PFSK-1 (cell line): ENCODE measurements around the gene GRIN2A.

Experiments
- FOXP2 ChIP-seq: optimal IDR thresholded peaks from 2 replicates; pipeline ENCODE3; 2011; ENCODE audit warnings: borderline replicate concordance, control low read depth, inconsistent platforms; ENCODE audit not compliant: insufficient read depth; ENCODE audit errors: extremely low read length, extremely low read depth
- POLR2AphosphoS5 ChIP-seq: IDR thresholded peaks from 2 replicates; pipeline ENCODE4 v1.6.1; 2012; ENCODE audit warnings: low read depth, mild to moderate bottlenecking, control low read depth, low read length, moderate library complexity
- SIN3A ChIP-seq: IDR thresholded peaks from 2 replicates; pipeline ENCODE4 v1.6.1; 2012; ENCODE audit warnings: mild to moderate bottlenecking, low read length, moderate library complexity, borderline replicate concordance; ENCODE audit not compliant: insufficient read depth
- TAF1 ChIP-seq: IDR thresholded peaks from 2 replicates; pipeline ENCODE4 v1.6.1; 2012; ENCODE audit warnings: low read length, control low read depth, borderline replicate concordance; ENCODE audit not compliant: insufficient read depth
- TF ChIP-seq, protein P1 (sequence below), 2 experiments: IDR thresholded peaks; 2 replicates each; pipeline versions ENCODE4 v1.6.1 to v1.8.0; 2011 to 2012; ENCODE audit warnings: low read depth in 2 of 2, low read length in 2 of 2, control low read depth in 1 of 2, inconsistent platforms in 1 of 2, mild to moderate bottlenecking in 1 of 2, moderate library complexity in 1 of 2; ENCODE audit not compliant: insufficient read depth in 1 of 2

Gene GRIN2A

DNA sequence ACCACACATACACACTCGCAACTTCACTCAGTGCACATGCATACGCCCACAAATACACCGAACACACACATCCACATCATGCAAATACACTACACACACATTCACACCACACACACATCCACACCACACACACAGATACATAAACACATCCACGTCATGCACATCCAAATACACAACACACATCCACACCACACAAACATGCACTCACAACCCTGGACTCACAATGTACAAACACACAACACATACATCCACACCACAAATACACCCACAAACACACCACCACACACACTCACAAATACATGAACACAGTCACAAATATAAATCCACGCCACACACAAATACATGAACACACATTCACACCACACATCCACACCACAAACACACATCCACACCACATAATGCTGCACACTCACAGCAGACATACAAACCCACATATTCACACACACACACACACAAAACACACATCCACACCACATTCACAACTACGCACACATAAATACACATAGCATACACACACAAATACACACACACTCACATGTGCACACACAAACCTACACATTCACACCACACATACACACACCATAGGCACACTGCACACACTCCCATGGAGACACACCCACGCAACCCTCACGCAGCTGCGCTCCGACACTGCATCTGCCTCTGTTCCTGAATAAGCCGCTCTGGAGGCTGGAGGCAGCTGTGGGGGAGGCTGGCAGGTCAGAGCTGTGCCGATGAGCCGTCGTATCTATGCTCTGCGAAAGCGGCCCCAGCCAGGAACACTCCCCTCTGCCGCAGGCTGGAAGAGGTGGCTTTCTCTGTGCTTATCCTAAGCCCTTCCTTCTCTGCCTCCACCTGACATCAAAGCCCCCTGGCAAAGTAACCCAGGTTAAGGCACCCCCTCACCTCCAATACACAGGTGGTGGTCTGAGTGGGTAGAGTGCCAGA, 141.8 kb downstream of the GRIN2A start:
- no peak for TF ChIP-seq FOXP2
- TF ChIP-seq POLR2AphosphoS5, result no peak
- no peak for TF ChIP-seq TAF1
- no peak for TF ChIP-seq SIN3A
- TF ChIP-seq, protein P1, sequence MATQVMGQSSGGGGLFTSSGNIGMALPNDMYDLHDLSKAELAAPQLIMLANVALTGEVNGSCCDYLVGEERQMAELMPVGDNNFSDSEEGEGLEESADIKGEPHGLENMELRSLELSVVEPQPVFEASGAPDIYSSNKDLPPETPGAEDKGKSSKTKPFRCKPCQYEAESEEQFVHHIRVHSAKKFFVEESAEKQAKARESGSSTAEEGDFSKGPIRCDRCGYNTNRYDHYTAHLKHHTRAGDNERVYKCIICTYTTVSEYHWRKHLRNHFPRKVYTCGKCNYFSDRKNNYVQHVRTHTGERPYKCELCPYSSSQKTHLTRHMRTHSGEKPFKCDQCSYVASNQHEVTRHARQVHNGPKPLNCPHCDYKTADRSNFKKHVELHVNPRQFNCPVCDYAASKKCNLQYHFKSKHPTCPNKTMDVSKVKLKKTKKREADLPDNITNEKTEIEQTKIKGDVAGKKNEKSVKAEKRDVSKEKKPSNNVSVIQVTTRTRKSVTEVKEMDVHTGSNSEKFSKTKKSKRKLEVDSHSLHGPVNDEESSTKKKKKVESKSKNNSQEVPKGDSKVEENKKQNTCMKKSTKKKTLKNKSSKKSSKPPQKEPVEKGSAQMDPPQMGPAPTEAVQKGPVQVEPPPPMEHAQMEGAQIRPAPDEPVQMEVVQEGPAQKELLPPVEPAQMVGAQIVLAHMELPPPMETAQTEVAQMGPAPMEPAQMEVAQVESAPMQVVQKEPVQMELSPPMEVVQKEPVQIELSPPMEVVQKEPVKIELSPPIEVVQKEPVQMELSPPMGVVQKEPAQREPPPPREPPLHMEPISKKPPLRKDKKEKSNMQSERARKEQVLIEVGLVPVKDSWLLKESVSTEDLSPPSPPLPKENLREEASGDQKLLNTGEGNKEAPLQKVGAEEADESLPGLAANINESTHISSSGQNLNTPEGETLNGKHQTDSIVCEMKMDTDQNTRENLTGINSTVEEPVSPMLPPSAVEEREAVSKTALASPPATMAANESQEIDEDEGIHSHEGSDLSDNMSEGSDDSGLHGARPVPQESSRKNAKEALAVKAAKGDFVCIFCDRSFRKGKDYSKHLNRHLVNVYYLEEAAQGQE (IDR thresholded peaks at IDR 0.05; ENCODE audit: insufficient read depth in 1 of 2, low read depth in 2 of 2, low read length in 2 of 2), result no peak

DNA sequence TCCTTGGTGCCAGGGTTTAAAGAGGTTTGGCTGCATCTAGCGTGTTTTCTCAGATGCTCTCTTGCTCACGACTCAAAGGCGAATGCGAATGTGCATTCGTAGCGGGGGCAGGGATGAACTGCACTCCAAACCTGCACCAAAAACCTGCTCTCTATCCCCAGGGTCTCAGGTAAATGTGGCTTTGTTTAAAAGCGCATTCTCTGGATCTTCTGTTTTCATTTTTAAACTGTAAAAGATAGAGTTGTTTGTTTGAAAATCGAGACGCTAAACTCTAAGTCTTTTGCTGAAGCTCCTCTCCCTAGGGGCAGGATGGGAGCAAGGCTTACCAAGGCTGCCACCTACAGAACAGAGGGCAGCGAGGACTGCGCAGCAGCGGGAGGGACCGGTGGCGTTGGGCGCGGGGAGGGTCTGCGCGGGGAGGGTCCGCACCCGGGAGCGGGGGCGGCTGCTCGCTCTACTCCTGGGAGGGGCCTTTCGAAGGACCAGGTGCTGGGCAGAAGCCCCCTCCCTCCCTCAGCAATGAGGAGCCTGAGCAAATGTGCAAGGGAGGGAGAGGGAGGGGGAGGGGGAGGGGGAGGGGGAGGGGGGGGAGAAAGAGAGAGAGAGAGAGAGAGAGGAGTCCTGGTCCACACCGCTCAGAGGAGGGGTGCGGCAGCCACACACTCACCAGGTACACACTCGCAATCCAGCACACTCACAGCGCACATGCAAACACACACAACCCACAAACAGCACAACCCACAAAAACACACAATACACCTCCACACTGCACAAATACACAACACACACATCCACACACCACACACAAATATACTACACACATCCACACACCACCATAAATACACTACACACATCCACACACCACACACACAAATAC, 142.8 kb downstream of the GRIN2A start:
- TF ChIP-seq TAF1 (no peak), SIN3A (no peak), FOXP2 (no peak), POLR2AphosphoS5 (no peak)
- TF ChIP-seq, protein P1 (IDR thresholded peaks at IDR 0.05; ENCODE audit: insufficient read depth in 1 of 2, low read depth in 2 of 2, low read length in 2 of 2), result no peak

- no peak for TF ChIP-seq SIN3A
- TF ChIP-seq FOXP2, result no peak
- no peak for TF ChIP-seq POLR2AphosphoS5
- TF ChIP-seq TAF1, result no peak
Measured at GRCh38 chr16:10037751-10038150, 144.5 kb downstream of the GRIN2A start.

DNA sequence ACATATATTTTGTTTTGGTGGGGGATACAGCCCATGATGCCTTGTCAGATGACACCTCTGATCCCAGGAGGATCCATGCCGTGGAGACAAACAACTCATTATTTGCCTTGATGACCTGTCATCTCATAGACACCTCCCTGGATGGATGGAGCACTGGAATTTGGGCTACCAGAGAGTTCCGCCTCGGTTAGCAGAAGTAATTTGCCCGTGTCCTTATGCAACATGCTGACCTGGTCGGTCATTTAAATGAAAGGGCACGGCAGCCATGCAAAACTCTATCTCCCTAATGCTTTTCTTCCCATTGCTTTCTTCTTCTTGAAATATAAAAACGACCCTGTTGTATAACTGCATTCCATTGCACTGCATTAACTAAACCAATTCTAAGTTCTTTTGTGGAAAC, 145.3 kb downstream of the GRIN2A start:
- TF ChIP-seq POLR2AphosphoS5 (no peak), TAF1 (no peak), FOXP2 (no peak), SIN3A (no peak)
- TF ChIP-seq, protein P1 (IDR thresholded peaks at IDR 0.05; ENCODE audit: insufficient read depth in 1 of 2, low read depth in 2 of 2, low read length in 2 of 2), result no peak

DNA sequence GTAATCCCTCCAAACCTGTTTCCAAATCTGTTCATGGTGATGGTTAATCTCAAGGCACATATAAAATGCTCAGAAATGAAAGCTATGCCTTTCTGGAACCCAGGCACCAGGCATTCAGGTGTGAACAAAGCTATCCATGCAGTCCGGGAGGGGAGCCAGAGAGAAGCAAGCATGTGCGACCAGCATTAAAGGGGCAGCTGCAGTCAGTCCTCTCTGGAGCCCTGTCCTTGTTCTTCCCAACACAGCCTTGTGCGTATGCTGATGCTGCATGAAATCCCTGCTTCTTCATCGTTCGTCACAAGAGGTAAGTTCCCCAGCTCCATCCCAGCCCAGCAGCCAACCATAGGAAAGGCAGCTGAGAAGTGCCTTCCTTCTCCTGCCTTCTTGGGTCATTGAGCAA, 148.7 kb downstream of the GRIN2A start:
- TF ChIP-seq, protein P1 (IDR thresholded peaks at IDR 0.05; ENCODE audit: insufficient read depth in 1 of 2, low read depth in 2 of 2, low read length in 2 of 2), result no peak
- no peak for TF ChIP-seq FOXP2
- no peak for TF ChIP-seq POLR2AphosphoS5
